GM21576 (cell line): ENCODE measurements around the gene GLIS1.
"Not testable (repeated sequence)": the region's sequence is repeated elsewhere in the genome, so short reads cannot be mapped to it uniquely, and the experiment has no call there.

Source experiments
- ATAC-seq: cut with Tn5 transposase; IDR thresholded peaks from one replicate; pipeline ENCODE4 v1.9.1; 2021; ENCODE audit warnings: mild to moderate bottlenecking, moderate library complexity; ENCODE audit not compliant: unreplicated experiment

Gene GLIS1

DNA sequence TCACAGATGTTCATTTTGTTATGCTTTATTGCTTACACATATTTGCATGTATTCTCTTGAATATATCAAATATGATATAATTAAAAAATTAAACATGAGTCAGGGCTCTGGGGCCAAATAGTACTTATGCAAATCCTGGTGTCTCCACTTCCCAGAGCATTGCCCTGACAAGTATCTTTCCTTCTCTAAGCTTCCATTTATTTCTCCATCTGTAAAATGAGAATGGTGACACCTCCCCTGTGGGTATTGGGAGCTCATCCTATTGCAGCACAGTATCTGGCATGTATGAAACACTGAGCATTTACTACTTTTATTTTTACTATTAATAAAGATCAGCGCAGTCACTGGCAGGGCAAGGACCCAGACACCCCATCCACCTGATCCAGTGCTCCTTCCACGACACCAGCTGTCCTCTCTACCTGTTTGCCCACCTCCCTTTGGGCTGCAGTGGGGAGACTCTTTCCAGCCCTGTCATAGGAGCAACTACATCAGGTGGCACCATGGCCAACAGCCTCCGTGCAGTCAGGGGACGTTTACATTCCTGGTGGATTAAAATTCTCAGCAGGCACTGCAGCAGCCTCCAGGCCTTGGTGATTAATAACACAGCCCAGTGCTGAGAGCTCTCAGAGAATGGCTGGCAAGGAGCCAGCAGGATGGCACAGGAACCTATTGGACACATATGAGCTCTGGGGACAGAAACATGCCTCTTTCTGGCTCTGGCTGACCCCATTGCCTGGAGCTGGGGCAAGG is 166.7 kb downstream of the GLIS1 start:
- ATAC-seq, result no peak

DNA sequence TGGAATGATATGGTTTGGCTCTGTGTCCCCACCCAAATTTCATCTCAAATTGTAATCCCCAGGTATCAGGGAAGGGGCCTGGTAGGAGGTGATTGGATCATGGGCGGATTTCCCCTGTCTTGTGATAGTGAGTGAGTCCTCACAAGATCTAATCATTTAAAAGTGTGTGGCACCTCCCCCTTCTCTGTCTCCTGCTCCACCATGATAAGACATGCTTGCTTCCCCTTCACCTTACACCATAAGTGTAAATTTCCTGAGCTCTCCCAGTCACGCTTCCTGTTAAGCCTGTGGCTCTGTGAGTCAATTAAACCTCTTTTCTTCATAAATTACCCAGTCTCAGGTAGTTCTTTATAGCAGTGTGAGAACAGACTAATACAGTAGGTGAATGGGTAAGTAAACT is 170.4 kb downstream of the GLIS1 start:
- no peak for ATAC-seq

DNA sequence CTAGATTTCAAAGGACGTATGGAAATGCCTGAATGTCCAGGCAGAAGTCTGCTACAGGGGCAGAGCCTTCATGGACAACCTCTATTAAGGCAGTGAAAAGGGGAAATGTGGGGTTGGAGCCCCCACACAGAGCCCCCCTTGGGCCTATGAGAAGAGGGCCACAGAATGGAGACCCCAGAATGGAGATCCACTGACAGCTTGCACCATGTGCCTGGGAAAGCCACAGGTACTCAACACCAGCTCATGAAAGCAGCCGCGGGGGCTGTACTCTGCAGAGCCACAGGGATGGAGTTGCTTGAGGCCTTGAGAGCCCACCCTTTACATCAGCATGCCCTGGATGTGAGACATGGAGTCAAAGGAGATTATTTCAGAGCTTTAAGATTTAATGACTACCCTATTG is 171.1 kb downstream of the GLIS1 start:
- ATAC-seq, result no peak

DNA sequence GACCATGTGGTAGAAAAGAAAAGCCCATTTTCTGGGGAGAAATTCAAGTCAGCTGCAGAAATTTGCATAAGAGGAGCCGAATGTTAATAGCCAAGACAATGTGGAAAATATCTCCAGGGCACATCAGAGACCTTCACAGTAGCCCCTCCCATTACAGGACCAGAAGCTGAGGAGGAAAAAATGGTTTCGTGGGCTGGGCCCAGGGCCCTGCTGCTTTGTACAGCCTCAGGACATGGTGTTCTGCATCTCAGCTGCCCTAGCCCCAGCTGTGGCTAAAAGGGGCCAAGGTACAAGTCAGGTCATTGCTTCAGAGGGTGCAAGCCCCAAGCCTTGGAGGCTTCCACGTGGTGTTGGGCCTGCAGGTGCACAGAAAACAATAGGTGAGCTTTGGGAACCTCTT is 171.5 kb downstream of the GLIS1 start:
- ATAC-seq, result no peak

DNA sequence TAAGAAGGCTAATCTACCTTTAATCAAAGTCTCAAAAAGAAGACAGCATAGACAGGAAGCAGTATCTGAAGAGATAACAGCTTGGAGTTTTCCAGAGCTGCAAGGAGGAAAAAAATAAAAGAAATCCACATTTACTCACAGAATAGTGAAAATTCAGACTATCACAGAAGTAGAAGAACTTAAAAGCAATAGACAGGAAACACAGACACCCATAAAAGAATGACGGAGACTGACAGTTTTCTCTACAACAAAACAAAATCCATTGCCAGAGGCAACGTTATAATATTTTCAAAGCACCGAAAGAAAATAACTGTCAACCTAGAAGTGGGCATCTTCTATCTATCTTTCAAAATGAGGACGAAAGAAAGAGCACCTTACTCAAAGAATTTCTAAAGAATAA is 175.4 kb downstream of the GLIS1 start:
- ATAC-seq, result no peak

DNA sequence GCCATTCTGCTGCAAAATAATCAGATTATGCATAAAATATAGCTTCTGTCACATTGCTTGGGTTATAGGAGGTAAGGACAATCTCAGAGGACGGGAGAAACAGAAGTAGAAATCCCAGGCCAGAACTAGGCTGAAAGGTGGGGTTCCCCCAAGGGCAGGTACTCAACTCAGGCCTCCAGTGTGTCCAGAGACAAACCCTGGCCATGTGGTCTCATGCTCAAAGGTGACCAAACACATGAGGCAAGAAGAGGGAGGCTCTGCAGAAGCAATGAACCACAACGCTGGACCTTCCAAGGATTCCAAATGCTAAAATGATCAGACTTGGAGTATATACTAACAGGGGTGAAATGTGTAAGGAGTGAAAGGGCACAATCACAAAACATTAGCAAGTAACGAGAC is 176.0 kb downstream of the GLIS1 start:
- no peak for ATAC-seq

DNA sequence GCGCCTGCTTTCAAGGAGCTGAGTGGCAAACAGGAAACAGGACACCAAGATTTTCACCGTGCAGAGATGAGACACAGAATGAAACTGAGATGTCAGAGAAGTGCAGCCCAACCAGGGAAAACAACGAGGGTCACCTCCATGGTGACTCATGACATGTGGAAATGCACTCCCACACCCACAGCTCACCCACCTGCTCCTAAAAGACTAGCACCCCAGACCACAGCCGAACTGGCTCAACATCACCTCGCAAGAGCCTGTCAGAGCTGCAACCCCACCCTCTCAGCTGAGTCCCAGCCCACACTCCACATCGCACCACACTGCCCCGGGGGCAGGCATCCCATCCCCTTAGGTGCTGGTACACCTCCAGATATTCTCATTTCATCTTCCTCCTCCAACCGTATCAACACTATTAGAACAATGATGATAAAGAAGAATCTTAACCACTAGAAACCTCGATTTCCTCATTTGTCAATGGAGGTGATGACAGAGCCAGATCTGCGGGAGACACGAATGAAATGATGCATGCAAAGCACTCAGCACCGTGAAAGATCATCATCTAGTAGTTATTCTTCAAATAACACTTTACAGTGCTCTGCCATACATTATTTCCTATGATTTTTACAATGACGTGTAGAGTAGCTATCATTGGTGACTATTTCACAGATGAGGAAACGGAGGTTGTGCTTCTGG is 176.5 kb downstream of the GLIS1 start:
- no peak for ATAC-seq

DNA sequence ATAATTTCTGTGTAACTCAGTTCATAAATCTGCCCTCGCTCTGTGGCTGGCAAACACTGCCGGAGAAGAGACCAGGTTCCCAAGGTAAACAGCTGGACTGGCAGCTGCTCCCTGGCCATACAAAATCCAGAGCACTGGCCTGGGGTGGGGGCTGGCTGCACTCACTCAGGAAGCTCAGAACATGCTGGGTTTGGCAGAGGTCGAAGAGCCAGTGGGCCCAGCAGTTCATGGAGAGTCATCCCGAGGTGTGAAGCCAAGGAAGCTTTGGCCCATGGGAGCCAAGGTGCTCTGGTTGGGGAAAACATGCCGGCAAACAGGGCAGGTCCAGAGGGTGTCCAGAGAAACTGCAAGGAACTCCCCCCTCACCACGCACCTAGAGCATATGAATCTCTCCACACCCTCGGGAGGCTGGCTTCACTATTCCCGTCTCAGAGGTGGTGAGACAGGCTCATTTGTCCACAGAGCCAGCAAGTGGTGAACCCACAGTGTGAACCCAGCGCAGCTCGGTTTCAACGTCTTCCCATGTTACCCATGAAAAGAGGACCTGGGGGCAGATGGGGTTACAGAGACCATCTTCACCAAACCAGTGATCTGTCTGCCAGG is 177.4 kb downstream of the GLIS1 start:
- ATAC-seq, result no peak

DNA sequence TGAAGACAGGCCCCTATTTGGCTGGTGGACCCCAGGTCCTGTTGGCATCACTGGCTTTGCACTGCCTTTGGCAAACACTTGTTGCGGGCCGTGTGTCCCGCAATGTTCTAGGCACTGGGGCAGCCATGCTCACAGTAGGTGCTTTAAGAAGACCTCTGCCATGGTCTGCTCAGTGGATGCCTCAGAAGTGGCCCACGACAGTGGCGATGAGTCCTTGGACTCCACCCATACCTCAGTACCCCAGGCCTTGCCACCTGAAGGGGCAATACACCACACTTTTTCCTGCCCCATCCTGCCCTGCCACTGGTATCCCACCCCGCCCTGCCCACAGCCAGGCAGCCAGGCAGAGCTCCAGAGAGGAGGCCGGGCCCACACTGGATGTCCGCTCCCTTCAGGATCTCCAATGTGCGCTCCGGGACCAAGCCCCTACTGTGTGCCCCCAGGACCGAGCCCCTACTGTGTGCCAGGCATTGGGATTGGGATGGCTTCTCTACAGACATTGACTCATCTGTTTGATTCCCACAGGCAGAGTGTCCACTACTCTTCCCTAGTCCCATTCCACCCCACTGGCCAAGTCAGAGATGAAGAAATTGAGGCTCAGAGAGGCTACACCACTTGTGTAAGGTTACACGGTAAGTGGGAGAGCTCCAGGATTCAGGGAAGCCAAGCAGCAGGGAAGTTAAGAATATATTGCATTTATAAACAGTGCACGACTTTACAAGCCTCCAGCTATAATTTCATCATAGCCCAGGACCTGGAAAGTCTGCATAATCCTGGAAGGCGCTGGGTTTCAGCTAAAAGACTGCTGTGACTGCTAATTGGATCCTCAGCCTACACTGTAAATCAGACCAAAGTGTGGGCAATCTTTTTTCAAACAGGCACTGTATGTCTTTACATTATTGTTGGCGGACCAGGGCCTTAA is 178.1 kb downstream of the GLIS1 start:
- no peak for ATAC-seq

DNA sequence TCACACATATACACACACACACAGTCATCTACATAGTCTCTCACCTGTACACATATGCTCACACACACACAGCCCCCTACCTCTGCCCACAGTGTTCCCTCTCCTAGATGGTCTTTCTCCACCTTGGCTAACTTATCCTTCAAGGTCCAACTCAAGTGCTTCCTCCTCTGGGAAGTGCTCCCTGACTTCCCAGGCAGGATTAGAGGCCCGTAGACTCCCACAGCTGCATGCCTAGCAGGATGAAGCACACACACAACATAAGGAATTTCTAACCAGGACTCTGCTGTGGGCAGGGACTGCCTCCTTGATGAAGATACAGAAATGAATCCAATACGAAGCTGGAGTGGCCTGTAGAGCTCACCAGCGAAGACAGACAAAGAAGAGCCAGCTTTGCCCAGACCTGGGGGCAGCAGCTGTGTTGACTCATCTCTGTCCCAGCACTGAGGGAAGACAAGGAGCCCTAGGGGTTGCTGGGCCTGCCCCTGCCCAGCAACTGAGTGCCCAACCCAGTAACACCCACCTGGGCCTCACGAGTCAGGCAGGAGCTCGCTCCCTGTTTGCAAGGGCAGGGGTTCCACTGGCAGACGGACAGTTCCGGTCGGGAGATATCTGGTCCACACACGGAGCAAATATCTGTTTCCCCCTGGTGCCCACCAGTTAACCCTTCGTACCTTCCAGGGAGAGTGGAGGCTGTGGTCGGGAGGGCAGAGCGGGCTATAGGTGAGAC is 178.9 kb downstream of the GLIS1 start:
- no peak for ATAC-seq

DNA sequence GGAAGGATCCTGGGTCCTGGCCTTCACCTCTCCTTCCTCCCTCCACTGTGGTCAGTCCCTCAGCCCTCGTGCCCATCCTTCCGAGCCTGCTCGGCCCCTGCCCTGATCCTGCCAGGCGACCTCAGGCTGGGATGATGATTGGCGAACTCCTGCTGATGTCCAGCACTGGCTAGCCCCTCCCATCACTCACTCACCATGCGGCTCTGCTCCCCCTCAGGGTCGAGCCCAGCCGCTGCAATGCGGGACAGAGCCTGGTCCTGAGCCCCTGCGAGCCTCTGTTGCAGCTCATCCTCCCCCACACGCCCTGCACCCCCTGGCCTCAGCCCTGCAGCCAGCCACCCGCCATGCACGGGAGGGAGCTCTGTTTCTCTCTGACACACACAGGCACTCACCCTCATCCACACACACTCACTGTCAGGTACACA is 179.6 kb downstream of the GLIS1 start:
- no peak for ATAC-seq

DNA sequence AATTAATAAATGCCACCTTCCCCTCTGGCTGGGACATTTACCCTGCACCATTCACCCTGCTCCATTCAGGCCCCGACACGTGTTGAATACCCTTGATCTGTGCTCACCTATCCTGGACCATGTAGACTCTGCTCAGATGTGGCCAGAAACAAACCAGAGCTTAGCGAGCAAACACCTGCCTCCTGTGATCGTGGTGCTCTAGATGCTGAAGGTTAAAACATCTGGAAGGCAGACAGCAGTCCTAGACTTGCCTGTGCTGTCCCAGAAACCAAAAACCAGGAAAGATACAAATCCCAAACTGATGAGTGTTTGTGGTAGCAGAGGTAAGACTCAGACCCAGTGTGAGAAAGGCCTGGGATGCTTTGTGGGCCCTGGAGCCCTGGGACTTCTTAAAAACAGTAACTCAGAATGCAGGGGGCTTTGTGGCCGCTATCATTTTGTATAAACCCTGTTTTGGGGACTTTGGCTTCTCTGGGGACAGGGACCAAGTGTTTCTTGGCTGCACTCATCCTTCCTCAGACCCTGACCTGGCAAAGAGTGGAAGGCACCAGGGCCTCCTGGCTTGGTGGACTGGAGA is 180.1 kb downstream of the GLIS1 start:
- no peak for ATAC-seq

DNA sequence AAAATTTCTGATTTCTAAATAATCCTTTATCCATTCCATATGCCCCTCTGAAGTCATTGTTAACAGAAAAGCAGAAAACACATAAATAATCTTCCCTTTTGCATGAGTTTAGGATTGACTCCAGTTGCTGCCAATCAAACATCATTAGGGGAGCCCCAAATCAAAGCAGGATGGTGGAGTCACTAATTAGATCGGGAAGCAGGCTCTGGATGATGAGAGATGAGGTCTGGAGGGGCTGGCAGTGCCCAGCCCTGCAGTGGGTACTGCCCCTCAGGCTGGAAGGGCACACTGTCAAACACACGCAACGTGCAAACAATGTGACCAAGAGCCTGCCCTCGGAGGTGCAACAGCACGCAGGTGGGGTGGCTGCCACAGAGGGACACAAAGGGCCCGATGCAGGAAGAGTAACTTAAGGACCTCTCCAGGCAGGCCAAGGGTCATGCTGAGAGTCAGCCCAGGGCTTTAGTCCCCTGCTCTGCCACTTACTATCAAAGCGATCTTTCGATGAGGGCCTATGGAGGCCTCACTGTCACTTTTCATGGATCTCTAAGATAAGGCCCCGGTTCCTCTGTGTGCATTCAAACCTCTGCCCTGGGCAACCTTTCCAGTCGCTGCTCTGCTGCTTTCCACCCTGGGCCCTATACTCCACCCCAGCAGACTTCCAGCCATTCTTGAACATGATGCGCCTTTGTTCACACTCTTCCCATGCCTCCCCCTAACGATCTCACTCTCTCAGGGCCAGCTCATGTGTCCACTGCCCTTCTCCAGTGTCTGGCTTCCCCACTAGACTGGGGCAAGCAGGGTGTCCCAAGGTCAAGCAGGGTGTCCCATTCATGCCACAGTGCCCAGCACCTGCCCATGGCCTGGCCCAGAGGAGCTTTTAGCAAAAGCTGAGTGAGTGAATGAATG is 180.9 kb downstream of the GLIS1 start:
- ATAC-seq, result no peak

DNA sequence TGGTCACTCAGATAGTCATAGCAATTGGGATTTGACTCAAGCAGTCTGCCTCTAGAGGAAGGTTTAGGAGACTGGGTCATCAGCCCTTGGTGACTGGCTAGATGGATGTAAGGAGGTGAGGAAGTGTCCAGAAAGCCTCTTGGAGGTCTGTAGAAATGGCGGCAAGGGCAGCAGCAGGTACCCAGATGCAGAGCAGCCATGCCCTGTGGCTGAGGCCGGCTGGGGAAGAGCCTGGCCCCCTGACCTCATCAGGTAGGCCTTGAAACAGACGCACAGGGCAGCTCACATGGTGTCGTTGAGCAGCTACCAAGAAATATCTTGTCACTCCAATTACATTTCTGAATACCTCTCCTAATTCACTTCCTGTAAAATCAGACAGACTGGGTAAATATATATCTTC is 181.6 kb downstream of the GLIS1 start:
- ATAC-seq, result no peak

DNA sequence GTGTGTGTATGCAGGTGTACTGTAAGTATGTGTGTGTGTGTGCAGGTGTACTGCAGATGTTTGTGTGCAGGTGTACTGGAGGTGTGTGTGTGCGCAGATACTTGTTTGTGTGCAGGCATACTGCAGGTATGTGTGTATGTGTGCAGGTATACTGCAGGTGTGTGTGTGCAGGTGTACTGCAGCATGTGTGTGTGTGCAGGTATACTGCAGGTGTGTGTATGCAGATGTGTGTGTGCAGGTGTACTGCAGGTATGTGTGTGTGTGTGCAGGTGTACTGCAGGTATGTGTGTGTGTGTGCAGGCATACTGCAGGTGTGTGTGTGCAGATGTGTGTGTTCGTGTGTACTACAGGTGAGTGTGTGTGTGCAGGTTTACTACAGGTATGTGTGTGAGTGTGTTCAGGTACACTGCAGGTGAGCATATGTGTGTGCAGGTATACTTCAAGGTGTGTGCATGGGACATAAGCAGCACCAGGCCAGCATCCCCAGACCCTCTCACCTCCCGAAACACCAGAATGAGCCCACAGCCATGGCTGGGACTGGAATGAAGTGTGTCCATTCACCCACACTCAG is 182.2 kb downstream of the GLIS1 start:
- no peak for ATAC-seq

DNA sequence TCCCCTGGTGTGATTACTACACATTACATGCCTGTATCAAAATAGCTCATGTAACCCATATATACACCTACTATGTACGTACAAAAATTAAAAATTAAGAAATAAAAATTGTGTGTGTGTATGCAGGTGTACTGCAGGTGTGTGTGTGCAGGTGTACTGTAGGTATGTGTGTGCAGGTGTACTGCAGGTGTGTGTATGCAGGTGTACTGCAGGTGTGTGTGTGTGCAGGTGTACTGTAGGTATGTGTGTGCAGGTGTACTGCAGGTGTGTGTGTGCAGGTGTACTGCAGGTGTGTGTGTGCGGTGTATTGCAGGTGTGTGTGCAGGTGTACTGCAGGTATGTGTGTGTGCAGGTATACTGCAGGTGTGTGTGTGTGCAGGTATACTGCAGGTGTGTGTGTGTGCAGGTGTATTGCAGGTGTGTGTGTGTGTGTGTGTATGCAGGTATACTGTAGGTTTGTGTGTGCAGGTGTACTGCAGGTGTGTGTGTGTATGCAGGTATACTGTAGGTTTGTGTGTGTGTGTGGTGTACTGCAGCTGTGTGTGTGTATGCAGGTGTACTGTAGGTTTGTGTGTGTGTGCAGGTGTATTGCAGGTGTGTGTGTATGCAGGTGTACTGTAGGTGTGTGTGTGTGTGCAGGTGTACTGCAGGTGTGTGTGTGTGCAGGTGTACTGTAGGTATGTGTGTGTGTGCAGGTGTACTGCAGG is 183.2 kb downstream of the GLIS1 start:
- ATAC-seq, result not testable (repeated sequence)

DNA sequence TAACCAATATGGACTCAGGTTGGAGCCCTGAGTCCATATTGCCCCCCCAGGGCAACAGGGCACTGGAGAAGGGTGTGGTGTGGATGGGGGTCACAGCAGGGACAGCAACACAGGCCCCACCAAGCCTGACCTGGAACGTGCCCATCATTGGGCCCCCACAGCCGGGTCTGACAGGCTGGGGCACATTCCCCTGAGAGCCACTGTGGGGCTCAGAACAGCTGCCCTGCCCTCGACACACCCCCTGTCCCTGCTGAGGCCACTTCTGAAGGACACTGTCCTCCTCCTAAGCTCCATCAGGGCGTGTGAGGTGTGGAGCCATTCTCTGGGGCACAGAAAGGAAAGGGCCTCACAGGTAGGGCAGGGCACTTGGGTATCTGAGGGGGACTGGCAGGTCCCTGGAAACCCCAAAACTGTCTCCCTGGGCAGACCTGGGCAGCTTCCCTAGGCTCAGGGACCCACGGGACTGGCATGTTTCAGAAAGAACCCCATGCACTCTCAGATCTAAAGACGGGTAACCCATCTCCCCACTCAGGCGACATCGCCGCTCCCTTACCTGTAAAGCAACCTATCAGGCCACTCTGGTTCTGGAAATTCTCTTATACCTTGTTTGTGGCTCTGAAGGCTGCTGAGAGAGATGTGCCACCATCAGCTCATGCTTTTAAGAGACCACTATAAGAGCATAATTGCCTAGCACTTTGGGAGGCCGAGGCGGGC is 184.2 kb downstream of the GLIS1 start:
- ATAC-seq, result no peak
